ENCODE results near the gene SFI1.
"Not testable (repeated sequence)": the region's sequence is repeated elsewhere in the genome, so short reads cannot be mapped to it uniquely, and the experiment has no call there.

Gene SFI1

GRCh38 chr22:31585161-31585859 lies 89.0 kb downstream of the SFI1 start:
- FAIRE-seq (no peak), DNase-seq (ENCODE audit: low spot score) (no peak)

DNA sequence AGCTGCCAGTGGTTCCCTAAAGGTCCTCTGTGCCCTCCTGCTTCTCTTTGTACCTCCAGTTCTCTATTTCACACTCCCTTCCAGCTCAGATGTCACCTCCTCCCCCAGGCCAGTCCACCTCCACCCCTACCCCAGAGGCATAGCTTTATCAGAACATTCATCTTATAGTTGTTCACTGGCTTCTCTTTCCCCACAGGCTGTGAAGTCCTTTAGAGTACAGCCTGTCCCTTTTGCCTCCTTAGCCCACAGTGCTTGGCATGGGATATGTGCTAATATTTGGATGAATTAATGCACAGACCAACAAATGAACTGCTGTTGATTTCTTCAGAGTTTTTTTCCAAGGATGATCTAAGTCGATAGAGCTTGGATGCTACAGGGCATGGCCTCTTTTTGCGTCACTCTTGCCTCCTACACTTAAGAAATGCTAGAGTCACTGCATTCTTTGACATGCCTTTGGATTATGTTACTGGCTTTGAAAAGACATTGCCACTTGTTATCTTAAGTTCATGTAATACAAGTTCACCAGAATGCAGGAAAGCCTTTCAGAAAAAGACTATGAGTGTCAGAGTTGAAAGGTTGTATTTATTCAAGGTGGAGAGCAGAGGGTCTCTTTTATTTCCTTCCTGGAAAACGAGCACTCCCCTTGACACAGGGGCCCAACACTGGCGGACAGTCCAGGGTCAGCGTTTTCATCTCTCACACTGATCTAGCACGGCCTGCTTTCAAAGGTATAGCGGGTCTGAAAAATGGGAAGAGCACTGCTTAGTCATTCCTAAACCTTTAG lies 90.0 kb downstream of the SFI1 start:
- FAIRE-seq (no peak), DNase-seq (ENCODE audit: low spot score) (no peak)

GRCh38 chr22:31588970-31589675 lies 92.8 kb downstream of the SFI1 start:
- FAIRE-seq (no peak), DNase-seq (ENCODE audit: low spot score) (no peak)

GRCh38 chr22:31590161-31590560 lies 93.8 kb downstream of the SFI1 start:
- not testable (repeated sequence) for FAIRE-seq; DNase-seq (ENCODE audit: low spot score)

DNA sequence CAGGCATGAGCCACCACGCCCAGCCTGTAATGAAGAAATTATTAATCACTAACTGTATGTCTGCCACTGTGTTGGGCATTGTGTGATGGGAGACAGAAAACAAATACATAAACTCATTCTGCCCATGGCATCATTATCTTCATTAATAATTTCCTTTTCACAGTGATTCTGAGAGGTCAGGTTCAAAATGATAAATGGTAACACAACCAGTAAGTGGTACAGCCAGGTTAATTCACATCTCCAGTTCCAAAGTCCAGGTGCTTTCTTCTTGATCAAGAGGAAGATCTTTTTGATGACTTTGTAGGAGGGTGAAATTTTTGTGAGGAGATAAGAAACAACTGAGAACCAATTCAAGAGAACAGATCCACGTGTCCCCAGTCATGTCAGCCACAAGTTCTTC lies 98.9 kb downstream of the SFI1 start:
- no peak for DNase-seq (ENCODE audit: low spot score)
- FAIRE-seq: no peak

GRCh38 chr22:31602259-31602952 lies 106.1 kb downstream of the SFI1 start:
- FAIRE-seq: peak; percentile 77
- DNase-seq (ENCODE audit: low spot score): peak; percentile 78

DNA sequence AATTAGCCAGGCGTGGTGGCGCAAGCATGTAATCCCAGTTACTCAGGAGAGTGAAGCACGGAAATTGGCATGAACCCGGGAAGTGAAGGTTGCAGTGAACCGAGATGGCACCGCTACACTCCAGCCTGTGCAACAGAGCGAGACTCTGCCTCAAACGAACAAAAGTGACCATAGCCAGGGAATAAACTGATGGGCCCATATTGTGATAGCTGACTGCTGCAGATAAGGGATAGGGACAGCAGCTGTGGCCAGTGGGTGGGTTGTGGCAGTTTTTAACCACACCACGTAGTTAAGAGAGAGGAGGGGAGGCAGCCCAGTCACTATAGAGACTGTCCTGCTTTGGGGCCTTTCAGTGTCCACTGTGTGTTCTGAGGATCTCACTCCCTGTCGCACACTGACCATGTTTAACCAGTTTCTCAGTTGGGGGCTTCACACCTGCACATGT lies 106.8 kb downstream of the SFI1 start:
- DNase-seq (ENCODE audit: low spot score): no peak

GRCh38 chr22:31603574-31603973 lies 107.2 kb downstream of the SFI1 start:
- FAIRE-seq: no peak
- no peak for DNase-seq (ENCODE audit: low spot score)

More for the DNA sequence above, 106.8 kb downstream of the SFI1 start:
- peak; percentile 44 for FAIRE-seq

DNA sequence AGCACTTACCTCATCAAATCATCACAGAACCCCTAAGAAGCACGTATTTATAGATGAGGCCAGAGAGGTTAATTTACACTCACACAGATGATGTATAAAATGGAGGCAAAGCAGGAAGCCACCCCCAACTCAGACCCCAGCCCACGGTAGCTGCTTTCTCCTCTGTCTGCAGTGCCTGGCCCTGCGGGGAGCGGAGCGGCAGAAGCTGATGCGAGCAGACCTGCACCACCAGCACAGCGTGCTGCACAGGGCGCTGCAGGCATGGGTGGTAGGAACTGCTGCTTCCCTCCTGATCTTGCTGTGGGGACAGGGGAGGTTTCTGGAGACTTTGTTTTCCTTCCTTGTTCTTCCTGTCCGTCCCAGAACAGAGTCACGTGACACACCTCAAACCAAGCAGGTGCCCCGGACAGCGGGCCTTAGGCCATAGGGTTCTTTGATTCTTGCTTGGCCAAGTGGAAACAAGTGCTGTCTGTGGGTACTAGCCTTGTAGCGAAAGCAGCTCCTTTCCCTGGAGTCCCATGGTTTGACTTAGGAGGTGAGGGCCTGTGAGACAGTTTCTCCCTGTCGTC lies 107.9 kb downstream of the SFI1 start:
- FAIRE-seq: no peak

DNA sequence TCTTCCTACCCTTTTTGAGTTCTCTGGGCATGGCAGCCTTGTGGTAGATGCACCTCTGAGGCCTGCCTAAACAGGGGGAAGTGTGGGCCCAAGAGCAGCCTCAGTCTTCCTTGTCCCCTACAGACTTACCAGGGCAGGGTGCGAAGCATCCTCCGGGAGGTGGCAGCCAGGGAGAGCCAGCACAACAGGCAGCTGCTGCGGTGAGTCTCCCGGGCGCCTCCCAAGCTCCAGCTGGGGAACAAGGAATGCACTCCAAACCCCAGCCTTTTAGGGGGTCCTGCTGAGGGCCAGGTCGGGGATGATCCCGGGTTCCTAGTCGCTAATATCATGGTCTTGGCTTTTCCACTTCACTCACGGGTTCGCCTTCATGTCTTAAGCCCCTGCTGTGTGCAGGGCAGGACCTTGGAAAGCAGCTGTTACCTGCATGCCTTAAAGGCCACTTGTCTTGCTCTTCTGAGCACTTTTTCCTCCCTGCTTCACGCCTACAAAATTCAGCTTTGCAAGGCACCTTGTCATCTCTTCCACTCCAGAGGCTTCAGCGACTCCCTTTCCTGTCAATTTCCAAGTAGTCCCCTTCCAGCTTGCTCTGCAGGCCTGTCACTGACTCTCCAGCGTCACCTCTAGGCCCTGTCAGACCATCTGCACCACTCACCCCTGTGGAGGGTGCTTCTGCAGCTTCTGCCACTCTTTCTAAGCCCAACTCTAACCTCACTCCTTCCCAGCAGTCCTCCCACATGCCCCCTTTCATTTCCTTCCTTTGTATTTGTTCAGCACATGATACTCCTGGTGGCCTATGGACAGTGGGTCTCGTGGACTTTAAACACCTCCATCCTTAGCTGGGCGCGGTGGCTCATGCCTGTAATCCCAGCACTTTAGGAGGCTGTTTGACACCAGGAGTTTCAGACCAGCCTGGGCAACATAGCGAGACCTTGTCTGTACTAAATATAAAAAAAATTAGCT lies 108.7 kb downstream of the SFI1 start:
- no peak for FAIRE-seq
- no peak for DNase-seq (ENCODE audit: low spot score)

More for the DNA sequence above, 107.9 kb downstream of the SFI1 start:
- DNase-seq (ENCODE audit: low spot score): no peak

DNA sequence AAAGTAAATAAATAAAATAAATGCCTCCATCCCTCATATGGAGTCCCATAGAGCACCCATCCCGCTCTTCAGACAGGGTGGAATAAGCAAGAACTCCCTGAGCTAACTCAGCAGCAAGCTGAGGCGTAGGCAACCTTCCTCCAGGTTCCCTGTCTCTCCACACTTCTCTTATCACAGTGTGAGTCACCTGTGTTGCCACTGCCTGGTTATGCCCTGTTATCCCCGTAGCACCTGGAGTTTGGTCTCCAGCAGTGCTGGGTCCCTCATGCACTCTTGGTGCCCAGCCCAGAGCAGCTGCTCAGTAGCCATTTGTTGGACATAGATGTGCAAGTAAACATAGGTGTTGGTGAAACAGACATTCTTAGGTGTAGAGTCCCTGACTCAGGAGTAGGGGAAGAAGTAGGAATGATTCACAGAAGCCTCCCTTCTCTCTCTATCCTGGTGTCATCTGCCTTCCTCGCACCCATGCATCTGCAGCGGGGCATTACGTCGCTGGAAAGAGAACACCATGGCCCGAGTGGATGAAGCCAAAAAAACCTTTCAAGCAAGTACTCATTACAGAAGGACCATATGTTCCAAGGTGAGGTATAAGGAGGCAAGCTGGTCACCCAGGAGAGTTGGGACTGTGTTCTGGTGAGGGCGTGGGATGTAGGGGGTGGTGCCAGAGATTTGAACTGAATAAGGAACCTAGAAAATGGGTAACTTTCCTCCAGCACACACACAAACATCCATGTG lies 109.7 kb downstream of the SFI1 start:
- DNase-seq (ENCODE audit: low spot score): no peak
- FAIRE-seq: no peak

- FAIRE-seq (no peak), DNase-seq (ENCODE audit: low spot score) (no peak)
Observed at GRCh38 chr22:31607696-31608095, 111.4 kb downstream of the SFI1 start.

DNA sequence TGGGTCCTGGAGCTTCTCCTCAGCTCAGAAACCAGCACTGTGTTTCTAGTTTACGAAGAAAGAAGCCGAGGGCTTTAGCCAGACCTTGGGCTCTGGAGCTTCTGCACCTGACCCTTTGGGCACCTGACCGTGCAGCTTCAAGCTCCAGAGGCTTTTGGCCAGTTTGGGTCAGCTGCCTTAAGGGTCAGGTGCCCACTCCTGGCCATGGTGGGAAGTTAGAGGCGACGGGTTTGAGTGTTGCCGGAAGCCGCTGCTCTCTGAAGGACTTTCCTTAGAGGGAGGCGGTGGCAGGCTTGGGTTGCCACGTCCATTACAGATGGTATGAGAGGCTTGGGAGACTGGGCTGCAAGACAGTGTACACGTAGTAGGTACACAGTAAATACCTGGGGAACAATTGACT lies 113.4 kb downstream of the SFI1 start:
- no peak for FAIRE-seq
- DNase-seq (ENCODE audit: low spot score): no peak

GRCh38 chr22:31610611-31611010 lies 114.3 kb downstream of the SFI1 start:
- DNase-seq (ENCODE audit: low spot score): no peak
- FAIRE-seq: no peak

DNA sequence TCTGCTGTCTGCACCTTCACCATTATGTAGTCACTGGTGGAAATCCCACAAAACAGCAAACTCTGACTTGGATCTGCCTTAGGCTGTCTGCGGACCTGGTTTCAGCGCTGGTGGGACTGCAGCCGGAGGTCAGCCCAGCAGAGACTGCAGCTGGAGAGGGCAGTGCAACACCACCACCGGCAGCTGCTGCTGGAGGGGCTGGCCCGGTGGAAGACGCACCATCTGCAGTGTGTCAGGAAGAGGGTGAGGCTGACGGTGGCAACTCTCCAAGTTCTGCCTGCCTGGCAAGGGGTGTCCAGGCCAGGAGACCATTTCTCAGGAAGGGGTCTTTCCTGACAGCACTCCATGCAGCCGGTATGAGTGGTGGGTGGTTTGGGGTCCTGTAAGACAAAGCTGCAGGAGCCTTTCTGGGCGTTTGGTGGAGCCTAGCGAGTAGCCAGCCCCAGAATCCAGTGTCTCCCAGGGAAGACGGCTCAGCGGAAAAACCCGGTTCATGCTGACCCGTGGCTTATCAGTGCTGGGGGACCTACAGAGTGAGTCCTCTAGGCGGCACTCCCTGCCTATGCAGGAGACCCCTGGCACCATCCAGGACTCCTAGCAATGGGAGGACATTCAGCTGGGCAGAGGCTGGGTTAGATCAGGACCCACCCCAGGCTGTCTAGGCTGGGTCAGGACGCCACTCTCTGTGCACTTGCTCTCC lies 114.9 kb downstream of the SFI1 start:
- no peak for FAIRE-seq
- no peak for DNase-seq (ENCODE audit: low spot score)

DNA sequence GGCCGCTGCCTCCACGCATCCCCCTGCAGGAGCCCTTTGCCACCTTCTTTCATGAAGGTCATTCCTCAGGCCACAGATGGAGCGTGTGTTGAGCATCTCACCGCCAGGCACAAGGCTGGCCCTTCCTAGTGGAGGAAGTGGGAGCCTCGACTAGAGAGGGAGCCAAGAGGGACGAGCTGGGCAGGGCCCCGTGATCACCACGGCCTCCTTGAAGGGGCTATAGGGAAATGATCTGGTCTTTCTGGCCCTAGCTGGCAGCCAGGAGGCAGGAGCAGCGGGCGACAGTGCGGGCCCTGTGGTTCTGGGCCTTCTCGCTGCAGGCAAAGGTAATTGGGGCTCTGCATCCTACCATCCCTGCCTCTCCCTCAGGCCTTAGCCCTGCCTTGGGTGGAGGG lies 116.6 kb downstream of the SFI1 start:
- no peak for DNase-seq (ENCODE audit: low spot score)
- FAIRE-seq: no peak

DNA sequence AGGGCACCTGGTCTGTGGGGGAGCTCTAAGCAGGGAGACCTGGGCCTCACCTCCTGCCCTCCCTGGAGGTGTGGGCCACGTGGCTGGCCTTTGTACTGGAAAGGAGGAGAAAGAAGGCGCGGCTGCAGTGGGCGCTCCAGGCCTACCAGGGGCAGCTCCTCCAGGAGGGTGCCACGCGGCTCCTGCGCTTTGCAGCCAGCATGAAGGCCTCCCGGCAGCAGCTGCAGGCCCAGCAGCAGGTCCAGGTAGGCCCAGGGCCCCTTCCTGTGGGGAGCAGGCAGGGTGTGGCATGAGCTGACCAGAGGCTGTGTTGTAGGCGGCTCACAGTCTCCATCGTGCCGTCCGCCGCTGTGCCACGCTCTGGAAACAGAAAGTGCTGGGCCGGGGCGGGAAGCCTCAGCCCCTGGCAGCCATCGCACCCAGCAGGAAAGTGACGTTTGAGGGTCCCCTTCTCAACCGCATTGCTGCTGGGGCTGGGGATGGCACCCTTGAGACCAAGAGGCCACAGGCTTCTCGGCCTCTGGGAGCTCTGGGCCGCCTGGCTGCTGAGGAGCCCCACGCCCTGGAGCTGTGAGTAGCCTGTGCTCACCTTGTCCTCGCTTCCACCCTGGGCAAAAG lies 117.1 kb downstream of the SFI1 start:
- FAIRE-seq: no peak
- DNase-seq (ENCODE audit: low spot score): no peak

- DNase-seq (ENCODE audit: low spot score) (no peak), FAIRE-seq (no peak)
Observed at GRCh38 chr22:31613904-31614296, 117.6 kb downstream of the SFI1 start.
